ENCODE data around the gene FLAD1. TPM values are rescaled to one million over a fixed set of nuclear protein-coding genes. Genes with fewer than 3 reads are reported as not detected.

FLAD1 gene
- total RNA-seq, 1 experiment from 2014 or later = 72.8 TPM

DNA sequence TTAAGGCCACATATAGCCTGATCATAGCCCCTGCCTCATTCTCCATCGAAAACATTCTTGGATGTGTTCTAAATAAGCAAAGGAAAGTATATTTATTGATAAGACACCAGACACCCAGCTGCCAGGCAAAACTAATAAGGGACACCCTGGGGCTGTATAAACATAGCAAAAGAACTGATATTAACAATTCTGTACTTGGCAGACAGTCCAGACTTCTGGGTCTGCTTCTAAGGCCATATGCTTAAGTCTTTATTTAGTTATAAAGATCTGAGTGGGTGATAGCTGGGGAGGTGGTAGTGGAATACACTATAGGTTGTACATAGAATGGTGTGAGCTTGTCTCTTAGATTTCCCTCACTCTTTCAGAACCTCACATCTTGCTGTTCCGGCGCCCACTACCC lies 4.8 kb upstream of the FLAD1 start:
- peaks cover 29% of the 10 kb centered on the region for H3K4me1 ChIP-seq (ENCODE audit: control insufficient read depth, insufficient read depth, low read length)
- peaks cover 13% of the 10 kb centered on the region for H3K36me3 ChIP-seq (ENCODE audit: control insufficient read depth, insufficient read depth, low read length)
- ChIA-PET POLR2A (no interaction called here), CTCF (no interaction called here)
- in situ Hi-C loops (cut with HindIII; ENCODE audit: low pct_unique_long_range_greater_than_20kb, low sequenced_read_pairs) = no loop called here
- no peaks in the 10 kb centered on the region for H3K9me3 ChIP-seq (ENCODE audit: control insufficient read depth, insufficient read depth, low read depth, low read length)
- no peak overlapping the region for H3K4me3 ChIP-seq (ENCODE audit: low read depth in 2 of 2, low read length in 2 of 2)
- ATAC-seq (no peak), DNase-seq (ENCODE audit: low read depth, low spot score) (no peak)
- intact Hi-C loops (cut with micrococcal nuclease; ENCODE audit: unreplicated experiment) = no loop called here
- no peaks in the 10 kb centered on the region for H3K27me3 ChIP-seq (ENCODE audit: control insufficient read depth, insufficient read depth, low read length)
- H3K27ac ChIP-seq (ENCODE audit: low read length) = peak overlapping the region; percentile 37; the same call in 1 of the 2 replicates
- BruUV-seq (replicated peaks) = no TSS peak
- TF ChIP-seq, protein P1, sequence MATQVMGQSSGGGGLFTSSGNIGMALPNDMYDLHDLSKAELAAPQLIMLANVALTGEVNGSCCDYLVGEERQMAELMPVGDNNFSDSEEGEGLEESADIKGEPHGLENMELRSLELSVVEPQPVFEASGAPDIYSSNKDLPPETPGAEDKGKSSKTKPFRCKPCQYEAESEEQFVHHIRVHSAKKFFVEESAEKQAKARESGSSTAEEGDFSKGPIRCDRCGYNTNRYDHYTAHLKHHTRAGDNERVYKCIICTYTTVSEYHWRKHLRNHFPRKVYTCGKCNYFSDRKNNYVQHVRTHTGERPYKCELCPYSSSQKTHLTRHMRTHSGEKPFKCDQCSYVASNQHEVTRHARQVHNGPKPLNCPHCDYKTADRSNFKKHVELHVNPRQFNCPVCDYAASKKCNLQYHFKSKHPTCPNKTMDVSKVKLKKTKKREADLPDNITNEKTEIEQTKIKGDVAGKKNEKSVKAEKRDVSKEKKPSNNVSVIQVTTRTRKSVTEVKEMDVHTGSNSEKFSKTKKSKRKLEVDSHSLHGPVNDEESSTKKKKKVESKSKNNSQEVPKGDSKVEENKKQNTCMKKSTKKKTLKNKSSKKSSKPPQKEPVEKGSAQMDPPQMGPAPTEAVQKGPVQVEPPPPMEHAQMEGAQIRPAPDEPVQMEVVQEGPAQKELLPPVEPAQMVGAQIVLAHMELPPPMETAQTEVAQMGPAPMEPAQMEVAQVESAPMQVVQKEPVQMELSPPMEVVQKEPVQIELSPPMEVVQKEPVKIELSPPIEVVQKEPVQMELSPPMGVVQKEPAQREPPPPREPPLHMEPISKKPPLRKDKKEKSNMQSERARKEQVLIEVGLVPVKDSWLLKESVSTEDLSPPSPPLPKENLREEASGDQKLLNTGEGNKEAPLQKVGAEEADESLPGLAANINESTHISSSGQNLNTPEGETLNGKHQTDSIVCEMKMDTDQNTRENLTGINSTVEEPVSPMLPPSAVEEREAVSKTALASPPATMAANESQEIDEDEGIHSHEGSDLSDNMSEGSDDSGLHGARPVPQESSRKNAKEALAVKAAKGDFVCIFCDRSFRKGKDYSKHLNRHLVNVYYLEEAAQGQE (IDR thresholded peaks at IDR 0.05; ENCODE audit: insufficient read depth in 1 of 2, low read depth in 2 of 2, low read length in 1 of 2) = no peak
- TF ChIP-seq TCF7L2 (IDR thresholded peaks at IDR 0.05; ENCODE audit: low read depth, low read length) (no peak), POLR2AphosphoS5 (IDR thresholded peaks at IDR 0.05; ENCODE audit: low read depth, low read length) (no peak), SIN3A (IDR thresholded peaks at IDR 0.05; ENCODE audit: borderline replicate concordance, insufficient read depth, low read depth, low read length) (no peak)
- TF ChIP-seq, protein P2, sequence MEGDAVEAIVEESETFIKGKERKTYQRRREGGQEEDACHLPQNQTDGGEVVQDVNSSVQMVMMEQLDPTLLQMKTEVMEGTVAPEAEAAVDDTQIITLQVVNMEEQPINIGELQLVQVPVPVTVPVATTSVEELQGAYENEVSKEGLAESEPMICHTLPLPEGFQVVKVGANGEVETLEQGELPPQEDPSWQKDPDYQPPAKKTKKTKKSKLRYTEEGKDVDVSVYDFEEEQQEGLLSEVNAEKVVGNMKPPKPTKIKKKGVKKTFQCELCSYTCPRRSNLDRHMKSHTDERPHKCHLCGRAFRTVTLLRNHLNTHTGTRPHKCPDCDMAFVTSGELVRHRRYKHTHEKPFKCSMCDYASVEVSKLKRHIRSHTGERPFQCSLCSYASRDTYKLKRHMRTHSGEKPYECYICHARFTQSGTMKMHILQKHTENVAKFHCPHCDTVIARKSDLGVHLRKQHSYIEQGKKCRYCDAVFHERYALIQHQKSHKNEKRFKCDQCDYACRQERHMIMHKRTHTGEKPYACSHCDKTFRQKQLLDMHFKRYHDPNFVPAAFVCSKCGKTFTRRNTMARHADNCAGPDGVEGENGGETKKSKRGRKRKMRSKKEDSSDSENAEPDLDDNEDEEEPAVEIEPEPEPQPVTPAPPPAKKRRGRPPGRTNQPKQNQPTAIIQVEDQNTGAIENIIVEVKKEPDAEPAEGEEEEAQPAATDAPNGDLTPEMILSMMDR (IDR thresholded peaks at IDR 0.05) = no peak

DNA sequence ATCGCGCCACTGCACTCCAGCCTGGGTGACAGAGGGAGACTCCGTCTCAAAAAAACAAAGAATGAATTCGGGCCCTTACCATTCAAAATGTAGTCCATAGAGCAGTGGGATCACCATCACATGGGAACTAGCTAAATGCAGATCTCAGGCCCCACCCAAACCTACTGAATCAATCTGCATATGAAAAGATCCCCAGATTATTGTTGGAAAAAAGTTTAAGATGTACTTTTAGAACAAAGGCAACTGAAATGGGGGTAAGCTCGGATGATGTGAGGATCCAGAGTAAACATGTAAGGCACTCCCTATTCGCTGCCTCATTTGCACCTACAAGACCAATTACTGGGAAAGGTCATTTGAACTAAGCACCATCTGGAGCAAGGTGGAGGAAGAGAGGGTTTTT lies 803 bp upstream of the FLAD1 start:
- BruUV-seq (replicated peaks) = no TSS peak
- POLR2A ChIA-PET = interaction anchor here (1.0 to 1.7 kb wide), 2 partner anchors 9 to 18 kb away, joined by 6 to 10 read pairs; no protein-coding TSS in a partner anchor

More for the DNA sequence above, 803 bp upstream of the FLAD1 start:
- peaks cover 16% of the 10 kb centered on the region for H3K4me1 ChIP-seq (ENCODE audit: control insufficient read depth, insufficient read depth, low read length)
- H3K4me3 ChIP-seq (ENCODE audit: low read depth in 2 of 2, low read length in 2 of 2) = peak overlapping the region; percentile 55 to 56
- H3K9me3 ChIP-seq (ENCODE audit: control insufficient read depth, insufficient read depth, low read depth, low read length) = no peaks in the 10 kb centered on the region
- ATAC-seq = no peak
- DNase-seq (ENCODE audit: low read depth, low spot score) = no peak
- CTCF ChIA-PET = interaction anchor here (0.7 kb wide), 1 partner anchor 108 kb away, joined by 4 read pairs; no protein-coding TSS in a partner anchor
- in situ Hi-C loops (cut with HindIII; ENCODE audit: low pct_unique_long_range_greater_than_20kb, low sequenced_read_pairs) (no loop called here), intact Hi-C loops (cut with micrococcal nuclease; ENCODE audit: unreplicated experiment) (no loop called here)
- H3K27me3 ChIP-seq (ENCODE audit: control insufficient read depth, insufficient read depth, low read length) = no peaks in the 10 kb centered on the region
- peaks cover 13% of the 10 kb centered on the region for H3K36me3 ChIP-seq (ENCODE audit: control insufficient read depth, insufficient read depth, low read length)
- no peak for TF ChIP-seq SIN3A (IDR thresholded peaks at IDR 0.05; ENCODE audit: borderline replicate concordance, insufficient read depth, low read depth, low read length)
- TF ChIP-seq, protein P2 (IDR thresholded peaks at IDR 0.05) = no peak
- TF ChIP-seq, protein P1 (IDR thresholded peaks at IDR 0.05; ENCODE audit: insufficient read depth in 1 of 2, low read depth in 2 of 2, low read length in 1 of 2) = no peak
- no peak for TF ChIP-seq TCF7L2 (IDR thresholded peaks at IDR 0.05; ENCODE audit: low read depth, low read length)
- no peak for TF ChIP-seq POLR2AphosphoS5 (IDR thresholded peaks at IDR 0.05; ENCODE audit: low read depth, low read length)
- H3K27ac ChIP-seq (ENCODE audit: low read length) = peak overlapping the region; percentile 94

Measured in Panc1 (cell line).